HuH-7 (cell line): ENCODE results near the gene SCP2.

ENCODE experiments used
- DNase-seq: peaks from one replicate; pipeline ENCODE4 v3.0.0; 2011; ENCODE audit warnings: low spot score

Gene SCP2

GRCh38 chr1:53082826-53083455, 155.9 kb downstream of the SCP2 start:
- DNase-seq, result no peak

GRCh38 chr1:53083636-53084588, 156.8 kb downstream of the SCP2 start:
- no peak for DNase-seq

DNA sequence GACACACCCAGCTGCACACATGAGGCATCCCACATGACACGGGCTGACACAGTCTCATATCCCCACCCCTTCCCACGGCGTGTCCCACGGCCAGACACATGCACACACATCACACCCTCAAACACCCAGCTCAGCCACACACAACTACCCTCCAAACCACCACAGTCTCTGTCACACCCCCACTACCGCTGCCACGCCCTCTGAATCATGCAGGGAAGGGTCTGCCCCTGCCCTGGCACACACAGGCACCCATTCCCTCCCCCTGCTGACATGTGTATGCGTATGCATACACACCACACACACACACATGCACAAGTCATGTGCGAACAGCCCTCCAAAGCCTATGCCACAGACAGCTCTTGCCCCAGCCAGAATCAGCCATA, 157.5 kb downstream of the SCP2 start:
- DNase-seq, result no peak

- DNase-seq, result no peak
These were observed 158.3 kb downstream of the SCP2 start for GRCh38 chr1:53085405-53085804.

DNA sequence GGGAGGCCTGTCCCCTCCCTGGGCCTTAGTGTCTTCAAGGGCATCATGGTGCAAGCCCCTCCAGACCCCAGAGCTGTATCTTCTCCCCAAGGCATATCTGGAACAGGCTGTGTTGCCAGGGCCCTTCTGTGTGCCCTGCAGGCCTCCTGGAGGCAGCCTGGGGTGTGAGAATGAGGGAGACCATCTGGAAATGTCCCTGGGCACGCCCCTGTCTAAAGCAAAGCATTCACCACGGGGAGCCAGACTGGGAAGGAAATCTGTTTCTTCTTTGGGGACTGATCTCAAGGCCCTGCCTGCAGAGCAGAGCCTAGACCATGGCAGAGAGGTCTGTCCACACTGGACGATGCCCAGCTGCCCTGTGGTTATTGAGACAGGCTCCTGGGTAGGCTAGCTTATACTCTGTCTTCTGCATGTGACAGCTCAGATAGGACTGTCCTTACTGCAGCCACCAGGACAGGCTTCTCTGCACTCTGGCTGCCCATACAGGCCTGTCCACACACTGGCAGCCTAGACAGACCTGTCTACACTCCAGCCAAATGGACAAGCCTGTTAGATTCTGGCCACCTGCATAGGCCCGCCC, 159.5 kb downstream of the SCP2 start:
- DNase-seq, result no peak

GRCh38 chr1:53087332-53088285, 160.5 kb downstream of the SCP2 start:
- no peak for DNase-seq

DNA sequence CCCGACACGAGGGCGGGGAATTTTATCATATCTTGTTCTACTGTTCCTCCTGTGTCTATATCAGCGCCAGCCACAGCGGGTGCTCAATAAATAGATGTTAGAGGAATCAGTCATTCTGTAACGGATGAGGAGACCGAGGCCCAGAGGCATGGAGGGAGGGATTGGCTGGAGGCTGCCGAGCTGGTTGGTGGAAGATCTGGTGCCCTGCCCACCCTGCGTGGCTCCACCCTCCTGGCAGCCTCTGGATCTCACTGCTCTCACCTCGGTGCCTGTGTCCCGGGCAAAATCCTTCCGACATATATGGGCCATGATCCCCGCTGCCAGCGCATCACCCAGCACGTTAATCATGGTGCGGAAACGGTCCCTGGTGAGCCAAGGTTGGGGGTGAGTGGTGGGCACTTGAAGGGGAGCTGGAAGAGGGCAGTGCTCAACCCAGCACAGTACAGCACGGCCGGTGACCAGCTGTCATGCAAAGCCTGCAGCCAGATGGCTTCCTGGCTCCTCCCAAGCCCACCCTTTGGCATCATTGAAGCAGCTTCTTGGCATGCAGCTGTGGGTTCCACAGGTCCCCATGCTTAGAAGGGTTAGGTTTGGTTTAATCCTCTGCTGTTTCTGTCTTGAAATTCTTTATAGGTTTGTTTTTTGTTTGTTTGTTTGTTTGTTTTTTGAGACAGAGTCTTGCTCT, 161.7 kb downstream of the SCP2 start:
- DNase-seq, result no peak

- peak; percentile 97 for DNase-seq
These were observed 162.6 kb downstream of the SCP2 start for GRCh38 chr1:53089478-53090226.

- DNase-seq, result no peak
These were observed 163.4 kb downstream of the SCP2 start for GRCh38 chr1:53090227-53091147.

DNA sequence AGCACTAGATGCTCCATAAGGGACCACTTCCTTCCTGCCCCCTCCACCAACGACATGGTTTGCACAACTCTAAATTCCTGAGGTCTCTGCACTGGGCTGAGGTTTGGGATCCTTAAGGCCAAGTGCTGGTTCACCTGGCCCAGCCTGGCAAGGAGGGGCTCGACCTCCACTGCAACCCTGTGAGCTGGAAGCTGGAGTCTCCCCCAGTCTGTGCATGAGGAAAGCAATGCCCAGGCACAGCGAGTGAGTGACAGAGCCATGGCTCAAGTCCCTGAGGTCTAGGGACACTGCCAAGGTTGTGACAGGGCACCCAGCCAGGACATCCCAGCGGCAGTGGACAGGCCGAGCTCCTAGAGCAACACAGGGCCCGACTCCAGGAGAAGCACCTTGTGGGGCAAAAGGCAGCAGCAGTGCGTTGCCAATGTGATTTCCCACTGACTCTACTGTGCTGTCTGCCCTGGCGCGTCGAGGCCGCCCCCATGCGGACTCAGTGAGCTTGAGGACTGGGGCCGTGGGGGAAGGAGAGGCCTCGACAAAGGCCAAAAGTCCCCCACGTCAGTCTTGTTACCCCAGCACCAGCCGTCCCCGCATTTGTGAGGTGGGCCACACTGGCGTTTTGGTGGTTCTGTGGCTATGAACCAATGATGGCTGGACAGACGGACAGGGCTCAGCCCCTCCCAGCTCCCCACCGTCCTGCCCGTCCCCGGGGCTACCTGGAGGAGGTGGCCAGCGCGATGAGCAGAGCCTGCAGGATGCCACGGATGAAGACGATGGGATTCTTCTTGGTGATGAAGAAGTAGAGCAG, 165.0 kb downstream of the SCP2 start:
- no peak for DNase-seq

GRCh38 chr1:53092659-53093450, 165.8 kb downstream of the SCP2 start:
- no peak for DNase-seq

GRCh38 chr1:53093451-53093754, 166.3 kb downstream of the SCP2 start:
- no peak for DNase-seq

DNA sequence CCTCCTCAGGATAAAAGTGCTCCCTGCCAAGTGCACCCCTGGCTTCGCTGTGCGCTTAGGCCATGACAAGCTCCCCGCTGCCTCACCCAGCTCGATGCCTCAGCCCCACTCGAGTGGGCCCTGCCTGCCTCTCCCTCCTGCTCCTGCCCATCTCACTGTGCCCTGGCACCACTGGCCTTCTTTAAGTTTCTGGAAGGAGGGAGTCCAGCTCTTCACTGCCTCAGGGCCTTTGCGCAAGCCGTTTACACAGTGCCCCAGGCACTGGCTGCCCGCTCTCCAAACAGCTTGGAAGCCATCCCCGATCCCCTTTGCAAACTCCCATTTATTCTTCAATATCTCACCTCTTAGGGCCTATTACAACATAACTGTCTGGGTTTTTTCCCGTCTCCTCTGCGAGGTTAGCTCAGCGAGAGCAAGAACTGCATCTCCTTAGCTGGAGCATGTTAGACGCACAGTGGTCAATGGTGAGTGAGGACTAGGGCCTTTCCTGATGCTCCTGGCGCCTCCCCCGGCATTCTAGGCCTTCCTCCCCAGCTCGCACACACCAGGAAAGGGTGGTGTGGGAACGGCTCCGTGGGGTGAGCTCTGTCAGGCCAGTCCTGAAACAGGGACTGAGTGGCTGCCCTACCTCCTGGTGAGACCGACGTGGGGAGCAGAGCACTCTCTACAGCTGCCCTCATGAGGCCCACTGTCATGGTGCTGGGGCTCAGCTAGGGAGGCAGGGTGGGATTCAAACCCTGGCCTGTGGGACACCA, 166.9 kb downstream of the SCP2 start:
- no peak for DNase-seq

- DNase-seq, result no peak
These were observed 167.4 kb downstream of the SCP2 start for GRCh38 chr1:53094533-53094919.
